ENCODE results near the gene TFF3.

DNA sequence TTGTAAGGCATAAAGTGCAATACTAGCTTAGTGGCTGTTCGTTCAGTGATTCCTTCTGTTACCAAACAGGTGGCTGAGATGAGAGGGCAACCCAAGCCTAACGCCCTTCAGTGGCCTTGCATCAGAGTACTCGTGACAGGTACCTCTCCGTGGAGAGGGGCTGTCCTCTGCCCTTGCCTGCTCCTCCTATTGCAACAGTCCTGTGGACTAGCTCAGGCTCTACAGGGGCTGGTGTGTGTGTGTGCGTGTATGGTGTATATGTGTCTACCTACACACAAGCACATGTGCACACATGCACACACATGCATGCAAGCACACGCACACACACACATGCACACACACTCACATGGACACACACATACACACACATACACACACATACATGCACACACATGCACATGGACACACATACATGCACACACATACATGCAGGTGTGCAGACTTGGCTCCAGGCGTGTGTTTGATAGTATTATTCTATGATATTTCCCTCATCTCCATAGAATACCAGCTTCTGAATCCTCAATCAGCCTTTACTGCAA, 15.1 kb downstream of the TFF3 start:
- TF ChIP-seq, protein P1, sequence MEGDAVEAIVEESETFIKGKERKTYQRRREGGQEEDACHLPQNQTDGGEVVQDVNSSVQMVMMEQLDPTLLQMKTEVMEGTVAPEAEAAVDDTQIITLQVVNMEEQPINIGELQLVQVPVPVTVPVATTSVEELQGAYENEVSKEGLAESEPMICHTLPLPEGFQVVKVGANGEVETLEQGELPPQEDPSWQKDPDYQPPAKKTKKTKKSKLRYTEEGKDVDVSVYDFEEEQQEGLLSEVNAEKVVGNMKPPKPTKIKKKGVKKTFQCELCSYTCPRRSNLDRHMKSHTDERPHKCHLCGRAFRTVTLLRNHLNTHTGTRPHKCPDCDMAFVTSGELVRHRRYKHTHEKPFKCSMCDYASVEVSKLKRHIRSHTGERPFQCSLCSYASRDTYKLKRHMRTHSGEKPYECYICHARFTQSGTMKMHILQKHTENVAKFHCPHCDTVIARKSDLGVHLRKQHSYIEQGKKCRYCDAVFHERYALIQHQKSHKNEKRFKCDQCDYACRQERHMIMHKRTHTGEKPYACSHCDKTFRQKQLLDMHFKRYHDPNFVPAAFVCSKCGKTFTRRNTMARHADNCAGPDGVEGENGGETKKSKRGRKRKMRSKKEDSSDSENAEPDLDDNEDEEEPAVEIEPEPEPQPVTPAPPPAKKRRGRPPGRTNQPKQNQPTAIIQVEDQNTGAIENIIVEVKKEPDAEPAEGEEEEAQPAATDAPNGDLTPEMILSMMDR (conservative IDR thresholded peaks at IDR 0.05), result no peak
- TF ChIP-seq EZH2 (IDR thresholded peaks at IDR 0.05; ENCODE audit: low read depth), result no peak
